ENCODE results near the gene GBX2.

- TF ChIP-seq, protein P1, sequence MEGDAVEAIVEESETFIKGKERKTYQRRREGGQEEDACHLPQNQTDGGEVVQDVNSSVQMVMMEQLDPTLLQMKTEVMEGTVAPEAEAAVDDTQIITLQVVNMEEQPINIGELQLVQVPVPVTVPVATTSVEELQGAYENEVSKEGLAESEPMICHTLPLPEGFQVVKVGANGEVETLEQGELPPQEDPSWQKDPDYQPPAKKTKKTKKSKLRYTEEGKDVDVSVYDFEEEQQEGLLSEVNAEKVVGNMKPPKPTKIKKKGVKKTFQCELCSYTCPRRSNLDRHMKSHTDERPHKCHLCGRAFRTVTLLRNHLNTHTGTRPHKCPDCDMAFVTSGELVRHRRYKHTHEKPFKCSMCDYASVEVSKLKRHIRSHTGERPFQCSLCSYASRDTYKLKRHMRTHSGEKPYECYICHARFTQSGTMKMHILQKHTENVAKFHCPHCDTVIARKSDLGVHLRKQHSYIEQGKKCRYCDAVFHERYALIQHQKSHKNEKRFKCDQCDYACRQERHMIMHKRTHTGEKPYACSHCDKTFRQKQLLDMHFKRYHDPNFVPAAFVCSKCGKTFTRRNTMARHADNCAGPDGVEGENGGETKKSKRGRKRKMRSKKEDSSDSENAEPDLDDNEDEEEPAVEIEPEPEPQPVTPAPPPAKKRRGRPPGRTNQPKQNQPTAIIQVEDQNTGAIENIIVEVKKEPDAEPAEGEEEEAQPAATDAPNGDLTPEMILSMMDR (IDR thresholded peaks at IDR 0.05), result no peak
- TF ChIP-seq IRF2 (CRISPR knock-in tag; IDR thresholded peaks at IDR 0.05; ENCODE audit: borderline replicate concordance, low read depth) (no peak), MXD4 (CRISPR knock-in tag; IDR thresholded peaks at IDR 0.05; ENCODE audit: borderline replicate concordance) (no peak), CREB1 (CRISPR knock-in tag; IDR thresholded peaks at IDR 0.05) (no peak), ZNF671 (CRISPR knock-in tag; IDR thresholded peaks at IDR 0.05) (no peak), ZNF512 (CRISPR knock-in tag; IDR thresholded peaks at IDR 0.05; ENCODE audit: borderline replicate concordance) (no peak)
Observed at GRCh38 chr2:236166796-236167296, 1.3 kb downstream of the GBX2 start.

Measured in WTC11 (cell line).